ENCODE data around the gene NCKAP5.

The NCKAP5 gene

GRCh38 chr2:133123393-133123792 lies 444.9 kb downstream of the NCKAP5 start:
- no peak for DNase-seq

GRCh38 chr2:133122529-133122928 lies 445.7 kb downstream of the NCKAP5 start:
- no peak for DNase-seq

DNA sequence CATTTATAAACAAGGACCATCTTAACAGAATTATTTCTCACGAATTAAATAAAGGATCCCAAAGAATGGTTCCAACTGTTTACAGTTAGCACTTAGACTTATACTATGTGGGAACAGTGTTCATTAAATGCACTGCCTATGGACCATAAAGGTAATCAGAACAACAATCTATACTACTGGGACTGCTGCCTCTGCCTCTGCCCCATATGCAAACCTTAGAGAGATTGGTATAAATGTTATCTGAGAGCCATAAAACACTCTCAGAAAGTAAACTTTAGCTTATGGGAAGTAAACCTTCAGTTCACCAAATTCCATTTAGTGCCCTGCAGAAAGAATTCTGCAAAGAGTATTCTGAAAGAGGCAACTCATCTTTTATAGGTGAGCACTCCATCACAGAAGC lies 448.0 kb downstream of the NCKAP5 start:
- DNase-seq: no peak

- no peak for DNase-seq
These were observed 458.1 kb downstream of the NCKAP5 start for GRCh38 chr2:133110201-133110600.

- DNase-seq: no peak
These were observed 458.5 kb downstream of the NCKAP5 start for GRCh38 chr2:133109772-133110171.

DNA sequence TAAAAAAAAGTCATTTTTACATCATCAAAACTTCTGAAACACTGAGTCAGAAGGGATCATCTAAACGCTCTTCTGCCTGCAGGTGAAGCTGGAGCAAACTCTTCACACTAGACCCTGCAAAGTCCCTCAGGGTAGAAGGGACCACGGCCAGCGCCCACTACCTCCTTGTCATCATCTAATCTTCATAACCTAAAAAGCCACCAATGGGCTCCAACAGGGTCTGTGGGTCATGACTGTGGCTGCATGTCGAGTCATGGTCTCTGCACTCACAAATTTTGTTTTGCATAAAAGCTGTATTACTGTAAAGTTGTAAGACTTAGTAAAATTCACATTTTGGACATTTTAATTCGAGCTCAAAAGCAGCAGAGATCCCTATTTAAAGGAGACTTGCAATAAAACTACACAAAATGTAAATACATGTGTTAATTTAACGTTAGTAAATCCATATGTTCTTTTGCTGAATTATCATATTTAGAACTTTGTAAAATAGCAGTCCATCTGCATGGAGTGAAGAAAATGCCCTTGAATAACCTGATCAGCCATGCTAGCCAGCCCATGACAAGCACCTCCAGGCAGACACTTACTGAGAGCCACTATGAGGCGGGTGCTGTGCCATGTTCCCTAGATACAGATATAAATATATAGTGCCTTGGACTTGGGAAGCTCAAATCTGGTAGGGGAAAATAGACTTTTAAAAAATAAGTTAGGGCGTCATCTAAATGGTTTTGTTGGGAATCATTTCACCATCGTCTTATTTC lies 461.0 kb downstream of the NCKAP5 start:
- no peak for DNase-seq

- DNase-seq: no peak
These were observed 463.4 kb downstream of the NCKAP5 start for GRCh38 chr2:133104871-133105270.

- DNase-seq: no peak
These were observed 469.5 kb downstream of the NCKAP5 start for GRCh38 chr2:133098787-133099186.

GRCh38 chr2:133097666-133098065 lies 470.6 kb downstream of the NCKAP5 start:
- no peak for DNase-seq

DNA sequence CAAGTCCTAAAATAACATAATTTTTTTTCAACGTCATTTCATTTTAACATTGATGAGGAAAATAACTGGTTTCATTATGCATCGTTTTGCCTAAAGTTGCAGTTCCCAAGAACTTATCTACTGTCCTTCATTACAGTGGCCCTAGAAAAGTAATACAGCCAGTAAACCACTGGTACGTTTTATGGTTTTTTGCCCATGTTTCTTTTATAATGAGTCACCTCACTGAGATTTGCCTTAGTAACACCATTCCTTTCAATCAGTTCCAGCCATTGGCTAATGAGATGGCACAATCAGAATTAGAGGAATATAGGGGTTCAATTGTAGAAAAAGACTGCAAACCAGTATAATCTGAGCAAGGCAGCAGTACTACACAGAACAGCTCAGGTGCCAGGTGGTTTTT lies 475.7 kb downstream of the NCKAP5 start:
- DNase-seq: no peak

DNA sequence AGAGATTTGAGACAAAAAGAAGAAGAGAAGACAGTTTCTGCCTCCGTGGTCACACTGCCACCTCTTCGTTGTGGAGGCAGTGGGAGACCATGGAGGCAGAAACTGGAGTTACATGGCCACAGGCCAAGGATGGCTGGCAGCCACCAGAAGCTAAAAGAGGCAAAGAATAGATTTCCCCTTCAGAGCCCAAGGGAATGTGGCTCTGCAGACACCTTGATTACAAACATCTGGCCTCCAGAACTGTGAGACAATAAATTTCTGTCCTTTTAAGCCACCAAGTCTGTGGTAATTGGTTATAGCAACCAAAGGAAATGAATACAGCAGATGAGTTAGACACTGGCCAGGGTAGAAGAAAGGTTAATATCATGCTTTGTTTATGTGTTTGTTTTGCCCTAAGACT lies 477.9 kb downstream of the NCKAP5 start:
- DNase-seq: no peak

DNA sequence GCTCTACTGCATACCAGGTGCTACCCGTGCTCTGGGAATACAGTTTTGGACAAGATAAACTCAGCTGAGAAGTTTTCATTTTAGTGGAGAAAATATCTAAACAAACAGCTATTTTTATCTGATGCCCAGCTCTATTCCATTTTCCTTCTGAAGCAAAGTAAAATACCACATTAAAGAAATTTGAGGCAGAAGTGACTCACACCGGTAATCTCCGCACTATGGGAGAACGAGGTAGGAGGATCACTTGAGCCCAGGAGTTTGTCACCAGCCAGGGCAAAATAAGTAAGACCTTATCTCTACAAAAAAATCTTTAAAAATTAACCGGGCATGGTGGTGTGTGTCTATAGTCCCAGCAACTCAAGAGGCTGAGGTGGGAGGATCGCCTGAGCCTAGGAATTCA lies 482.1 kb downstream of the NCKAP5 start:
- no peak for DNase-seq

DNA sequence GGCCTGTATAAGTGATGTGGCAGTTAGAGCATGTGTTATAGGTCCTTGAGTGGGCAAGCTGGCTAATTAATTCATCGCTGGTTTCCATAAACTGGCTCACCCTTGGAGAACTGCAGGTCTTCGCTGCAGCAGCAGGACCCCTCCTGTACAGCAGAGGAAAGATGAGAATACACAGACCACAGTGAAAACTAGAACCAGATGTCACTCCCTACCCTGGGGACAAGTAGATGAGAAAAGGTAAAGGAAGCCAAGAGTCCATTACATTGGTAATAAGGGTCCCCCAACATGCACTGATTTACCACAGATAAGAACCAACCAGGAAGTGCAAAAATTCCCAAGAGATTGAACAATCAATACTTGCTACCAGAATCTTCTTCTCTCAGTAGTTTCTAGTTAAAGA lies 482.6 kb downstream of the NCKAP5 start:
- DNase-seq: no peak

- no peak for DNase-seq
These were observed 486.2 kb downstream of the NCKAP5 start for GRCh38 chr2:133082034-133082433.

GRCh38 chr2:133080822-133081221 lies 487.4 kb downstream of the NCKAP5 start:
- DNase-seq: no peak

DNA sequence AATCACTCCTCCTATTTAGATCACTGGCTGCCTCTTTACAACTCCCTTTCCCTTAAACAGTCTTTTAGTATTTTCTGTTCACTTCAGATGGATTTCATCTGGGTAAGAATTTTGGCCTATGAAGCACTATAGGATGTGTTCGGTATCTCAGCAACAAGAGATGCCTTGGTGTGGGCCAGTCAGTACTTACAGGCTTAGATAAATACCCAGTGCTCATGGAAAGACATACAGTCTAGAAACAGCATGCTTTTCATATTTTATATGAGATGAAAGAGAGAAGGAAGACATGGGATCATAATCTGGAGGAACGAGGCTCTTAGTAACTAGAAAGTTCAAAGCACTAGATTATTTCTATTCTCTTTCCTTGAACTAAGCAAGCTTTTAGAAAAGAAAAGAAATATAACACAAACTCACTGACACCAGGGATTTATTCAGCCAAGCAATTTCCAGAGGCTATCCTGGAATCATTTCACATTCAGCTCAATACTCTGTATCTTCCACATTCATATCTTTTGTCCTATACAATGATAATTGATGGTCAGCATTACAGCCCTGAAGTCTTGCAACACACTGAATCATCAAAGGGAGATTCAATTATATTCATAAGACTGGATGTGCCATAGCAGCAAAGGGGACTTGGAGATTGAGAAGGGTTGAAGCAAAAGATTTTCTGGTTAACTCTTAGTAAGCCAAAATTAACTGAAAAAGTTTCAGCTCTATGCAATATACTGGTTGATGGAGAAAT lies 489.4 kb downstream of the NCKAP5 start:
- no peak for DNase-seq

- no peak for DNase-seq
These were observed 490.9 kb downstream of the NCKAP5 start for GRCh38 chr2:133077269-133077822.

DNA sequence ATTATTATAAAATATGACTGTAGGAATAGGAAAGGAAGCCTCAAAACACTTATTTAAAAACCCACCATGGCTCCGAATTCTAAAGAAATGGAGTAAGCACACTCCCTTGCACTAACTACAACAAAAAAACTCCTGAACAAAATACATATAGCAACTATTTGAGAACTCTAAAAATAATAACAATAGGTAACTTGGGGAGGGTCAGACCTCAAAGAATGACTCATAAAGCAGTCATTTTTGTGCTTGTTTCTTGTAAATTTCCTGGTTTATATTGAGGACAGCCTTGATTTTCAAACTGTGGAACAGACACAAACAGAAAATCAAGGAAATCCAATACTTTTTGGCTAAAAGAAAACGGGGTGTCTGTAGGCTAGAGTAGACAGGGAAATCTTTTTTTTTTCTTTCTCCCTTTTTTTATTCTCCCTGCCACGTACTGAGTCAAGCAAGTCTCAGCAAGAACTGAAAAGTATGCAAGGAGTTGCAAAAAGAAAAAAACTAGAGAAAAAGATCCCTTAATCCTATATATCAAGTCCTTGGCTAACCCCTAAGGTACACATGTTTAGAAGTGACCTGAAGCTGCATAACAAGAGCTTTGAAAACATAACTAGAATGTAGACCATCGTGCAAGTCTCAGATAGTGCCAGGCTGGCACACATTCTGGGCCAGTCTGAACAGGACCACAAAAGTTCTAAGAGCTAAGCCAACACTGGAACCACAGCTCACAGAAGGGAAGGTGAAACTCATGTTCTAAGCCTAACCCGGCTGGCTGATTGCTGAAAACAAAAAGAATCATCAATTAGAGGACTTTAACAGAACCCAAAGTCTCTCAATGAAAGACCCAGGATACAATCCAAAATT lies 495.2 kb downstream of the NCKAP5 start:
- DNase-seq: no peak

DNA sequence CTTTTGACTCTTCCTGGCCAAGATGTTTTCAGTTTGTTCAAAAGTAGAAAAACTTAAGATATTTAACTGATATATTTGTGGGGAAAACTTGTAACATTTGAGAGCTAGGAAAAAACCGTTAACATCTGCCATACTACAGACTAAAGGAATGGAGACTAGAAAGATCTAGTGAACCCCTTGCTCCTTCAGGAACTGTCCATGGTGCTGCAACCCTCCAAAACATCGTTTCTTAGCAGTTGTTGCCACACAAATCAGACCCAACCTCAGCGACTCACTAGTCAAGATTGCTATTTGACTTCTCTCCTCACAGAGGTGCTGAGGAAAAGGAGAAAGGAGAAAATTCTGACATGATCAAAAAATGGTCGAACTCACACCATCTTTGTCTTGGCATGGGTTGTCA lies 504.5 kb downstream of the NCKAP5 start:
- no peak for DNase-seq

GRCh38 chr2:133062931-133063665 lies 505.2 kb downstream of the NCKAP5 start:
- DNase-seq: no peak

GRCh38 chr2:133061874-133062593 lies 506.2 kb downstream of the NCKAP5 start:
- DNase-seq: no peak

DNA sequence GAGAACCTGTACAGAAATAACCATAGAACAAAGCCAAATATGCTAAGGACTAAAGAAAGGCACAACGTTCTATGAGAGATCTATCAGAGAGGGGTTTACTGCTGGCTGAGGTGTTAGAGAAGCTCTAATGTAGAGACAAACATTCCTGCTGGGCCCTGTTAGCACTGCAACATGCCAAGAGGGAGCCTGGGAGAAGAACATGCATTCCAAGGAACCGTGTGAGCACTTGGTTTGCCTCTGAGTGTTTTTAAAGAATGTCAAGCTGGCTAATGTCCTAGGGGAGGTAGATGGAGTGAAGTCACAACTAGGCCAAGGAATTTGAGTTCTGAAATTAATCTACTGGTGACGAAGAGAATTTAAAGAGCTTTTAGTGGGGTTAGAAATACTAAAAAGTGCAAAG lies 514.0 kb downstream of the NCKAP5 start:
- DNase-seq: no peak
